ENCODE results near the gene VAC14.
"Not testable (repeated sequence)": the region's sequence is repeated elsewhere in the genome, so short reads cannot be mapped to it uniquely, and the experiment has no call there.

GRCh38 chr16:70670938-70671337 is 130.0 kb downstream of the VAC14 start:
- TF ChIP-seq, protein P1, sequence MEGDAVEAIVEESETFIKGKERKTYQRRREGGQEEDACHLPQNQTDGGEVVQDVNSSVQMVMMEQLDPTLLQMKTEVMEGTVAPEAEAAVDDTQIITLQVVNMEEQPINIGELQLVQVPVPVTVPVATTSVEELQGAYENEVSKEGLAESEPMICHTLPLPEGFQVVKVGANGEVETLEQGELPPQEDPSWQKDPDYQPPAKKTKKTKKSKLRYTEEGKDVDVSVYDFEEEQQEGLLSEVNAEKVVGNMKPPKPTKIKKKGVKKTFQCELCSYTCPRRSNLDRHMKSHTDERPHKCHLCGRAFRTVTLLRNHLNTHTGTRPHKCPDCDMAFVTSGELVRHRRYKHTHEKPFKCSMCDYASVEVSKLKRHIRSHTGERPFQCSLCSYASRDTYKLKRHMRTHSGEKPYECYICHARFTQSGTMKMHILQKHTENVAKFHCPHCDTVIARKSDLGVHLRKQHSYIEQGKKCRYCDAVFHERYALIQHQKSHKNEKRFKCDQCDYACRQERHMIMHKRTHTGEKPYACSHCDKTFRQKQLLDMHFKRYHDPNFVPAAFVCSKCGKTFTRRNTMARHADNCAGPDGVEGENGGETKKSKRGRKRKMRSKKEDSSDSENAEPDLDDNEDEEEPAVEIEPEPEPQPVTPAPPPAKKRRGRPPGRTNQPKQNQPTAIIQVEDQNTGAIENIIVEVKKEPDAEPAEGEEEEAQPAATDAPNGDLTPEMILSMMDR (IDR thresholded peaks at IDR 0.05), result not testable (repeated sequence)
- not testable (repeated sequence) for TF ChIP-seq POLR2A, EP300 (IDR thresholded peaks at IDR 0.05)
